Measurements from ENCODE around the gene SRP54. TPM values are rescaled to one million over a fixed set of nuclear protein-coding genes. Genes with fewer than 3 reads are reported as not detected.

SRP54 gene
- total and polyA plus RNA-seq, 2 of the 13 experiments (the other 11 are each of a cell fraction or from before 2014, with no cell fraction given): 42.2 to 207 TPM

- ChIA-PET POLR2A (interaction anchor here (1.4 to 1.7 kb wide), 3 partner anchors 9 to 34 kb away, joined by 4 to 5 read pairs (median 5); partner anchors contain the start of genes FAM177A1 and SRP54), CTCF (ENCODE audit: low intra/inter-chr PET ratio, low total read pairs) (no interaction called here)
- Histone ChIP-seq H3K4me2 (ENCODE audit: low read depth, low read length) (no peak overlapping the region), H3K36me3 (replicated peaks in 1 of 2; ENCODE audit: control insufficient read depth in 1 of 2, insufficient read depth in 2 of 2, low read length in 2 of 2) (peaks cover 29 to 90% of the 10 kb centered on the region in 2 experiments), H2AFZ (ENCODE audit: low read length) (no peak overlapping the region), H3K4me3 (replicated peaks in 1 of 3; ENCODE audit: insufficient read depth in 1 of 3, low read depth in 2 of 3, low read length in 3 of 3) (no peak overlapping the region), H3K9ac (ENCODE audit: insufficient read depth, low read depth, low read length) (no peak overlapping the region), H3K4me1 (ENCODE audit: insufficient read depth, low read length) (no peaks in the 10 kb centered on the region), H3K9me3 (ENCODE audit: low read length) (no peaks in the 10 kb centered on the region), H3K27ac (ENCODE audit: extremely low read length, insufficient read depth, low read length) (no peak overlapping the region), H3K79me2 (ENCODE audit: insufficient read depth, low read length) (no peaks in the 10 kb centered on the region), H4K20me1 (ENCODE audit: insufficient read depth, low read length) (no peaks in the 10 kb centered on the region), H3K27me3 (ENCODE audit: control insufficient read depth in 1 of 2, insufficient read depth in 2 of 2, low read length in 2 of 2) (no peaks in the 10 kb centered on the region)
- TF ChIP-seq RFXAP (CRISPR knock-in tag; IDR thresholded peaks at IDR 0.05; ENCODE audit: borderline replicate concordance): no peak
- no peak for TF ChIP-seq CHD4 (IDR thresholded peaks at IDR 0.05; ENCODE audit: borderline replicate concordance, low read length)
- TF ChIP-seq ZKSCAN1 (IDR thresholded peaks at IDR 0.05; ENCODE audit: low read length): peak; percentile 83
- TF ChIP-seq, protein P1, sequence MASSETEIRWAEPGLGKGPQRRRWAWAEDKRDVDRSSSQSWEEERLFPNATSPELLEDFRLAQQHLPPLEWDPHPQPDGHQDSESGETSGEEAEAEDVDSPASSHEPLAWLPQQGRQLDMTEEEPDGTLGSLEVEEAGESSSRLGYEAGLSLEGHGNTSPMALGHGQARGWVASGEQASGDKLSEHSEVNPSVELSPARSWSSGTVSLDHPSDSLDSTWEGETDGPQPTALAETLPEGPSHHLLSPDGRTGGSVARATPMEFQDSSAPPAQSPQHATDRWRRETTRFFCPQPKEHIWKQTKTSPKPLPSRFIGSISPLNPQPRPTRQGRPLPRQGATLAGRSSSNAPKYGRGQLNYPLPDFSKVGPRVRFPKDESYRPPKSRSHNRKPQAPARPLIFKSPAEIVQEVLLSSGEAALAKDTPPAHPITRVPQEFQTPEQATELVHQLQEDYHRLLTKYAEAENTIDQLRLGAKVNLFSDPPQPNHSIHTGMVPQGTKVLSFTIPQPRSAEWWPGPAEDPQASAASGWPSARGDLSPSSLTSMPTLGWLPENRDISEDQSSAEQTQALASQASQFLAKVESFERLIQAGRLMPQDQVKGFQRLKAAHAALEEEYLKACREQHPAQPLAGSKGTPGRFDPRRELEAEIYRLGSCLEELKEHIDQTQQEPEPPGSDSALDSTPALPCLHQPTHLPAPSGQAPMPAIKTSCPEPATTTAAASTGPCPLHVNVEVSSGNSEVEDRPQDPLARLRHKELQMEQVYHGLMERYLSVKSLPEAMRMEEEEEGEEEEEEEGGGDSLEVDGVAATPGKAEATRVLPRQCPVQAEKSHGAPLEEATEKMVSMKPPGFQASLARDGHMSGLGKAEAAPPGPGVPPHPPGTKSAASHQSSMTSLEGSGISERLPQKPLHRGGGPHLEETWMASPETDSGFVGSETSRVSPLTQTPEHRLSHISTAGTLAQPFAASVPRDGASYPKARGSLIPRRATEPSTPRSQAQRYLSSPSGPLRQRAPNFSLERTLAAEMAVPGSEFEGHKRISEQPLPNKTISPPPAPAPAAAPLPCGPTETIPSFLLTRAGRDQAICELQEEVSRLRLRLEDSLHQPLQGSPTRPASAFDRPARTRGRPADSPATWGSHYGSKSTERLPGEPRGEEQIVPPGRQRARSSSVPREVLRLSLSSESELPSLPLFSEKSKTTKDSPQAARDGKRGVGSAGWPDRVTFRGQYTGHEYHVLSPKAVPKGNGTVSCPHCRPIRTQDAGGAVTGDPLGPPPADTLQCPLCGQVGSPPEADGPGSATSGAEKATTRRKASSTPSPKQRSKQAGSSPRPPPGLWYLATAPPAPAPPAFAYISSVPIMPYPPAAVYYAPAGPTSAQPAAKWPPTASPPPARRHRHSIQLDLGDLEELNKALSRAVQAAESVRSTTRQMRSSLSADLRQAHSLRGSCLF (CRISPR knock-in tag; IDR thresholded peaks at IDR 0.05; ENCODE audit: borderline replicate concordance): no peak
- 0 out of 2 replicates have a peak, but pooled peaks have one; percentile 3 for TF ChIP-seq KAT2B (IDR thresholded peaks at IDR 0.05; ENCODE audit: borderline replicate concordance, low read depth, low read length)
- no peak for TF ChIP-seq RNF2 (conservative IDR thresholded peaks at IDR 0.05; ENCODE audit: low read depth)
- TF ChIP-seq ATF5 (CRISPR knock-in tag; IDR thresholded peaks at IDR 0.05; ENCODE audit: low read depth): no peak
- TF ChIP-seq RFX1 (IDR thresholded peaks at IDR 0.05): no peak
- FAIRE-seq (no peak), ATAC-seq (no peak), DNase-seq (ENCODE audit: low spot score) (no peak)
- 96% methylated on average over 1 of the region's 1 CpG for WGBS (ENCODE audit: low lambda C conversion rate)
- in situ Hi-C loops (cut with HindIII; ENCODE audit: extremely low pct_ligation_motif_present, low pct_unique_long_range_greater_than_20kb) (no loop called here), intact Hi-C loops (cut with micrococcal nuclease; ENCODE audit: unreplicated experiment) (no loop called here)
- no TSS peak for BruUV-seq (replicated peaks)
Measured at GRCh38 chr14:35016568-35016967, 33.8 kb downstream of the SRP54 start.
